Measurements from ENCODE around the gene SPIB. TPM values are rescaled to one million over a fixed set of nuclear protein-coding genes. Genes with fewer than 3 reads are reported as not detected.

The SPIB gene
- total RNA-seq, 4 donors from 2014 or later: 0.37 TPM; not detected in 3

DNA sequence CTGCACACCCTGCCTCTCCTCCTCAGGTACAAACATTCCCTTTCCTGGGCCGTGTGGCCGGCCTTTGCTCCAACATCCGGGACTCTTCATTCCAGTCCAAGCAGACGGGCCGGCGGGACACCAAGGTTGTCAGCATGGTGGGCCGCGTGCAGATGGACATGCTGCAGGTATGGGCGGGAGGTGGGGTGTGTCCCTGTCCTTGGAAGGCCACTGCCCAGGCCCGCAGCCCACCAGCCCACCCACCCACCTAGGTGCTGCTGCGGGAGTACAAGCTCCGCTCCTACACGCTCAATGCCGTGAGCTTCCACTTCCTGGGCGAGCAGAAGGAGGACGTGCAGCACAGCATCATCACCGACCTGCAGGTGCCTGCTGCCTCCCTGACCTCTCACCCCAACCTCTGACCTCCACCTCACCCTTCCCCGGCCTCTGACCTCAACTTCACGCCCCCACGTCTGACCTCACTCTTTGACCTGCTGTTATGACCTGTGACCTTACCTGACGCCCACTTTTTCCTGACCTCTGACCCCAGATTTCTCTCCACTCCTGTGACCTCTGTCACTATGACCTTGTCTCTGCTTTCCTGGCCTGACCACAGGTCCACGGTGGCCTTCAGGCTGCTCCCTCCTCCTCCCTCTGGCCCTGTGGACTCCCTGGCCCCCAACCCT is 12.4 kb upstream of the SPIB start:
- ATAC-seq (ENCODE audit: low FRiP score) (no peak), DNase-seq (ENCODE audit: low spot score) (no peak)
- TF ChIP-seq, protein P1, sequence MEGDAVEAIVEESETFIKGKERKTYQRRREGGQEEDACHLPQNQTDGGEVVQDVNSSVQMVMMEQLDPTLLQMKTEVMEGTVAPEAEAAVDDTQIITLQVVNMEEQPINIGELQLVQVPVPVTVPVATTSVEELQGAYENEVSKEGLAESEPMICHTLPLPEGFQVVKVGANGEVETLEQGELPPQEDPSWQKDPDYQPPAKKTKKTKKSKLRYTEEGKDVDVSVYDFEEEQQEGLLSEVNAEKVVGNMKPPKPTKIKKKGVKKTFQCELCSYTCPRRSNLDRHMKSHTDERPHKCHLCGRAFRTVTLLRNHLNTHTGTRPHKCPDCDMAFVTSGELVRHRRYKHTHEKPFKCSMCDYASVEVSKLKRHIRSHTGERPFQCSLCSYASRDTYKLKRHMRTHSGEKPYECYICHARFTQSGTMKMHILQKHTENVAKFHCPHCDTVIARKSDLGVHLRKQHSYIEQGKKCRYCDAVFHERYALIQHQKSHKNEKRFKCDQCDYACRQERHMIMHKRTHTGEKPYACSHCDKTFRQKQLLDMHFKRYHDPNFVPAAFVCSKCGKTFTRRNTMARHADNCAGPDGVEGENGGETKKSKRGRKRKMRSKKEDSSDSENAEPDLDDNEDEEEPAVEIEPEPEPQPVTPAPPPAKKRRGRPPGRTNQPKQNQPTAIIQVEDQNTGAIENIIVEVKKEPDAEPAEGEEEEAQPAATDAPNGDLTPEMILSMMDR (IDR thresholded peaks at IDR 0.05): no peak

DNA sequence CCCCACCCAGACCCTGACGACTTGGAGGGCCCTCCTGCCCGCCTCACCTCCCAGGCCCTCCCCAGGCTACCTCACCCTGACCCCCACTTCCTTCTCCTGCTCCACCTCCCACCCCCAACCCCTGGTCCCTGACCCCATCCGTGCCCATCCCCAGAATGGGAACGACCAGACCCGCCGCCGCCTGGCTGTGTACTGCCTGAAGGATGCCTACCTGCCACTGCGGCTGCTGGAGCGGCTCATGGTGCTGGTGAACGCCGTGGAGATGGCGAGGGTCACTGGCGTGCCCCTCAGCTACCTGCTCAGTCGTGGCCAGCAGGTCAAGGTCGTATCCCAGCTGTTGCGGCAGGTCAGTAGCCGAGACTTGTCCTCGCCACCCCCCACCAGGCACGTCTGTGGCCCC is 11.9 kb upstream of the SPIB start:
- DNase-seq (ENCODE audit: low spot score) (no peak), ATAC-seq (ENCODE audit: low FRiP score) (no peak)
- TF ChIP-seq, protein P1 (IDR thresholded peaks at IDR 0.05): no peak

DNA sequence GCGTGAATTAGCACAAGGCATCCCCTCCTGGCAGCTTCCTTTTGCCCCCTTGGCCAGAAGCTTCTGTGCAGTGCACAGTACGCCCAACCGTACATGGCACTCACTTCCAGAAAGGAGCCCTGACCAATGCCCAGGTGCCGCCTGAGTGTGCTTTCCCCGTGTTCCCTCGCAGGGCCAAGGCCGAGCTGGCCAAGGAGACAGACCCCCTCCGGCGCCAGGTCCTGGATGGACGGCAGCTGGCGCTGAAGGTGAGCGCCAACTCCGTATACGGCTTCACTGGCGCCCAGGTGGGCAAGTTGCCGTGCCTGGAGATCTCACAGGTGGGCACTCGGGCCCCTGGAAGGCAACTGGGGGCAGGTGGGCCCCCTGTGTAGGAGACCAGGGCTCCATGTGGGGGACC is 9.4 kb upstream of the SPIB start:
- TF ChIP-seq, protein P1 (IDR thresholded peaks at IDR 0.05): no peak
- no peak for DNase-seq (ENCODE audit: low spot score)
- no peak for ATAC-seq (ENCODE audit: low FRiP score)

DNA sequence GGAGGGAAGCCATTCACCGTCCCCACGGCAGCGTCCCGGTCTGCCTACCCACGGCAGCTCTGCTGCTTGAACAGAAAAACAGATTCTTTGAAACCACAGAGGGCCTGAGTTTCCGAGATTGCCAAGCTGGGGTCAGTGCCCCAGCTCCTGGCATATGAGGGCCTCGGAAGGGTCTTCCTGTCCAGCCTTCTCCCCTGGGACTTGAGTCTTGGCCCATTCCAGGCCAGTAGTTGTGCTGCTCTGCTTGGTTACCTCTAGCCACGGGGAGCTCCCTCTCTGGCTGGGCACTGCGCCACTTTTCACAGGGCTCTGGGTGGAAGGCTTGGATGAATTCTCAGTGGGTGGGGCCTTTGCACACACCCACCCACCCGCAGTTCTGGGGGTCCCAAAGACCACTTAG is 8.6 kb upstream of the SPIB start:
- TF ChIP-seq, protein P1 (IDR thresholded peaks at IDR 0.05): no peak
- DNase-seq (ENCODE audit: low spot score): no peak
- ATAC-seq (ENCODE audit: low FRiP score): no peak

DNA sequence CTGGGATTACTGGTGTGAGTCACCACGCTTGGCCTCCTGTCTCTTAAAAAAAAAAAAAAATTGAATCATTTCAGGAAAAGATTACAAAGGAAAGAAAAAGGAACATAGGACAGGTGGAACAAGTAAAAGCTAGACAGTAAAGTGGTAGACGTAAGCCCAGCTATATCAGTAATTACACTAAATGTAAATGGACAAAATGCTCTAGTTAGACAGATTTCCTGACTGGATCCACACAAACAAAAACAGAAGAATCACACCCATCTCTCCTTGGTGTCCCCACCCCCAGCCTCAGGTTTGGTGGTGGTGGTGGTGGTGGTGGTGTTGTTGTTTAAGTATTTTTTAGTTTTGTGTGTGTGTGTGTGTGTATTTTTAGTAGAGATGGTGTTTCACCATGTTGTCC is 6.3 kb upstream of the SPIB start:
- TF ChIP-seq, protein P1 (IDR thresholded peaks at IDR 0.05): no peak
- ATAC-seq (ENCODE audit: low FRiP score): no peak
- no peak for DNase-seq (ENCODE audit: low spot score)

DNA sequence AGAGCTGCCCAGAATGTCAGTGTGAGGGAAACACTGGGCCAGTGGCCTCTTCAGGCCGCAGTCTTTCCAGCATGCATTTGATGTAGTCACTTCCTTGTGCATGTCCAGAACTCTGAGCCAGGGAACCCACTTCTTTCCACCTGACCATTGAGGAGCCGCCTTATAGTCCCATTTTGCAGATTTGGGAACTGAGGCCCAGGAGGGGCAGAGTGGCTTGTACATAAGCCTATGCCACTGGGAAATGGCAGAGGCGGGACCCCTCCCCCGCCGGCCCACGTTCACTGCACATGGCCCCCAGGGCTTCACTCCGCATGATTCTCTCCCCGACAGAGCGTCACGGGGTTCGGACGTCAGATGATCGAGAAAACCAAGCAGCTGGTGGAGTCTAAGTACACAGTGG is 5.6 kb upstream of the SPIB start:
- DNase-seq (ENCODE audit: low spot score): no peak
- ATAC-seq (ENCODE audit: low FRiP score): no peak
- TF ChIP-seq, protein P1 (IDR thresholded peaks at IDR 0.05): no peak

DNA sequence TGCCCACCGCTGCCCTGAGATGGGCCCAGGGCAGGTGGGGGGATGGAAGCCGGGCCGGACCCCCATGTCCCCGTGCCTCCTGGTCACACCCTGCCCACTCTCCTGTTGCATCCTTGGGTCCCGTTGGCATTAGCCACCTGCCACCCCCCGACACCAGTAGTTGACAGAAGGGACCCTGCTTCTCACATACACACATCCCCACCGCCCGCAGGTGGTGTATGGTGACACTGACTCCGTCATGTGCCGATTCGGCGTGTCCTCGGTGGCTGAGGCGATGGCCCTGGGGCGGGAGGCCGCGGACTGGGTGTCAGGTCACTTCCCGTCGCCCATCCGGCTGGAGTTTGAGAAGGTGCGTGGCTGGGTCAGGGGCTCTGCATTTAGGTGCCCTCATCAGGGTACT is 5.2 kb upstream of the SPIB start:
- ATAC-seq (ENCODE audit: low FRiP score): no peak

More for the DNA sequence above, 5.2 kb upstream of the SPIB start:
- DNase-seq (ENCODE audit: low spot score): no peak
- TF ChIP-seq, protein P1 (IDR thresholded peaks at IDR 0.05): no peak

All from omental fat pad (tissue), 4 donors.